Osteoblast (primary cell): Measurements from ENCODE around the gene RNF5. TPM values are rescaled to one million over a fixed set of nuclear protein-coding genes. Genes with fewer than 3 reads are reported as not detected.

Experiments
- DNase-seq: peaks from one replicate; pipeline ENCODE4 v3.0.0; 2011; ENCODE audit warnings: low spot score, mixed read lengths; ENCODE audit not compliant: insufficient read length; ENCODE audit errors: missing footprints
- H2AFZ ChIP-seq: 2 replicates; pipeline ENCODE4 v1.6.0; 2011; ENCODE audit warnings: mild to moderate bottlenecking, low read length
- H3K27ac ChIP-seq: 2 replicates; pipeline ENCODE4 v1.5.1; 2011; ENCODE audit warnings: mild to moderate bottlenecking, low read depth, low read length, moderate library complexity
- H3K27me3 ChIP-seq: 2 replicates; pipeline ENCODE4 v1.6.0; 2012; ENCODE audit warnings: mild to moderate bottlenecking, control low read depth, inconsistent platforms, low read length, moderate library complexity; ENCODE audit not compliant: insufficient read depth
- H3K36me3 ChIP-seq: 2 replicates; pipeline ENCODE4 v1.5.1; 2011; ENCODE audit warnings: mild to moderate bottlenecking, low read length, control low read depth, moderate library complexity; ENCODE audit not compliant: insufficient read depth
- H3K4me1 ChIP-seq: 2 replicates; pipeline ENCODE4 v1.5.1; 2011; ENCODE audit warnings: mild to moderate bottlenecking, low read length, control low read depth, moderate library complexity; ENCODE audit not compliant: insufficient read depth
- H3K4me2 ChIP-seq: 2 replicates; pipeline ENCODE4 v1.6.0; 2011; ENCODE audit warnings: mild to moderate bottlenecking, low read length; ENCODE audit not compliant: insufficient read depth
- H3K4me3 ChIP-seq: fragments of 200-600 bp; sonication (generic); 3 replicates; pipeline ENCODE4 v1.5.1; 2012; ENCODE audit warnings: mild to moderate bottlenecking, low read length, inconsistent platforms; ENCODE audit not compliant: insufficient read depth
- H3K79me2 ChIP-seq: 2 replicates; pipeline ENCODE4 v1.6.0; 2012; ENCODE audit warnings: mild to moderate bottlenecking, low read length, control low read depth, inconsistent platforms; ENCODE audit not compliant: insufficient read depth
- H3K9me3 ChIP-seq: 2 replicates; pipeline ENCODE4 v1.5.1; 2011; ENCODE audit warnings: low read depth, low read length, control low read depth
- H4K20me1 ChIP-seq: 2 replicates; pipeline ENCODE4 v1.6.0; 2012; ENCODE audit warnings: mild to moderate bottlenecking, low read length, control low read depth; ENCODE audit not compliant: insufficient read depth
- CTCF ChIP-seq: IDR thresholded peaks from 2 replicates; pipeline ENCODE4 v1.5.1; 2011; ENCODE audit warnings: mild to moderate bottlenecking, low read depth, low read length, moderate library complexity; ENCODE audit errors: extremely low read depth
- total RNA-seq: library from RNA; depleted of rRNA; stranded (reverse); fragments of >200 nt; gene quantifications from 2 replicates; pipeline ENCODE4 v1.2.3, GENCODE V29; 2012

RNF5 gene
- total RNA-seq, 1 donor, result 32.9 TPM

GRCh38 chr6:32189742-32190053 is 11.5 kb downstream of the RNF5 start:
- Histone ChIP-seq H3K27me3 (no peaks in the 10 kb centered on the region), H3K36me3 (peaks cover 23% of the 10 kb centered on the region), H3K79me2 (peaks cover 21% of the 10 kb centered on the region), H3K4me2 (peak overlapping the region; percentile 78), H3K4me1 (peaks cover 12% of the 10 kb centered on the region), H2AFZ (no peak overlapping the region), H3K9me3 (no peaks in the 10 kb centered on the region), H3K27ac (peak overlapping the region; percentile 47), H3K4me3 (peak overlapping the region; percentile 80), H4K20me1 (no peaks in the 10 kb centered on the region)
- DNase-seq, result peak; percentile 79
- no peak for TF ChIP-seq CTCF

- no peaks in the 10 kb centered on the region for H3K9me3 ChIP-seq
- H2AFZ ChIP-seq, result peak within 1 kb of the TSS; percentile 87
- peaks cover 23% of the 10 kb centered on the region for H3K36me3 ChIP-seq
- H3K4me1 ChIP-seq, result peaks cover 18% of the 10 kb centered on the region
- peaks cover 21% of the 10 kb centered on the region for H3K79me2 ChIP-seq
- H3K27me3 ChIP-seq, result no peaks in the 10 kb centered on the region
- H3K4me3 ChIP-seq, result peak within 1 kb of the TSS; percentile 80
- no peaks in the 10 kb centered on the region for H4K20me1 ChIP-seq
- no peak for TF ChIP-seq CTCF
- peak within 1 kb of the TSS; percentile 88 for H3K4me2 ChIP-seq
- peak; percentile 90 for DNase-seq
- peak within 1 kb of the TSS; percentile 81 for H3K27ac ChIP-seq
These were observed 12.0 kb downstream of the RNF5 start, which contains the start of gene PBX2 for GRCh38 chr6:32190054-32190851. TSS of gene PBX2 (minus strand) at chr6:32190202. CDS start at chr6:32189915, 287 bp downstream.

- Histone ChIP-seq H3K9me3 (no peaks in the 10 kb centered on the region), H3K27me3 (no peaks in the 10 kb centered on the region), H3K36me3 (peaks cover 19% of the 10 kb centered on the region), H3K4me1 (peaks cover 19% of the 10 kb centered on the region), H3K79me2 (peaks cover 21% of the 10 kb centered on the region), H3K4me3 (no peak overlapping the region), H3K4me2 (peak overlapping the region; percentile 88), H3K27ac (peak overlapping the region; percentile 81), H2AFZ (no peak overlapping the region), H4K20me1 (no peaks in the 10 kb centered on the region)
- no peak for TF ChIP-seq CTCF
- peak; percentile 71 for DNase-seq
These were observed 12.9 kb downstream of the RNF5 start for GRCh38 chr6:32190911-32191677.
